Tibial artery (tissue), 4 donors: ENCODE data around the gene MOB3C.

ENCODE experiments used
- DNase-seq, 2 donors: peaks; one replicate each; pipeline ENCODE4 v3.0.0-alpha.2; 2019
- H3K27ac ChIP-seq, 2 donors: fragments of 200-600 bp; sonication (generic) in 1 of 2; 1 replicate in 1 of 2; 2 replicates in 1 of 2; pipeline ENCODE4 v1.5.1; 2018 to 2019; ENCODE audit warnings: mild to moderate bottlenecking in 1 of 2
- H3K27me3 ChIP-seq, 2 donors: fragments of 200-600 bp; sonication (generic) in 1 of 2; one replicate each; pipeline versions ENCODE4 v1.5.1 to v1.6.0; 2016 to 2019
- H3K36me3 ChIP-seq, 3 donors: fragments of 200-600 bp; sonication (generic) in 2 of 3; one replicate each; pipeline ENCODE4 v1.5.1; 2016 to 2019; ENCODE audit warnings: mild to moderate bottlenecking in 2 of 3
- H3K4me1 ChIP-seq, 4 donors: fragments of 200-600 bp; sonication (generic) in 2 of 4; 1 replicate in 3 of 4; 2 replicates in 1 of 4; pipeline ENCODE4 v1.5.1; 2016 to 2019
- H3K4me3 ChIP-seq, 2 donors: fragments of 200-600 bp; sonication (generic) in 1 of 2; 1 replicate in 1 of 2; 2 replicates in 1 of 2; pipeline ENCODE4 v1.5.1; 2018 to 2019; ENCODE audit warnings: mild to moderate bottlenecking in 2 of 2
- H3K9me3 ChIP-seq, 3 donors: fragments of 200-600 bp; sonication (generic) in 1 of 3; one replicate each; pipeline ENCODE4 v1.5.1; 2016 to 2019
- CTCF ChIP-seq, 2 experiments: fragments of 200-600 bp in 1 of 2; fragments of 450-650 bp in 1 of 2; IDR thresholded peaks; one replicate each; pipeline ENCODE4 v1.5.1; 2017 to 2019; ENCODE audit warnings: antibody characterized with exemption in 2 of 2, mild to moderate bottlenecking in 1 of 2, moderate library complexity in 1 of 2
- intact Hi-C: fragments of 100-400 bp; cut with DNase I; formaldehyde crosslinking; loops from one replicate; pipeline ENCODE4 v1.15.0; 2023; ENCODE audit warnings: low total_unique reads

MOB3C gene

GRCh38 chr1:46583494-46583893 lies 33.1 kb downstream of the MOB3C start:
- Histone ChIP-seq H3K27me3 (no peaks in the 10 kb centered on the region), H3K9me3 (no peaks in the 10 kb centered on the region), H3K4me1 (no peaks in the 10 kb centered on the region), H3K36me3 (peaks cover 46 to 89% (median 66%) of the 10 kb centered on the region in 3 donors), H3K4me3 (no peak overlapping the region), H3K27ac (no peak overlapping the region)
- no peak for DNase-seq
- intact Hi-C loops: no loop called here
- TF ChIP-seq CTCF (IDR thresholded peaks at IDR 0.05): no peak

GRCh38 chr1:46582972-46583371 lies 33.6 kb downstream of the MOB3C start:
- TF ChIP-seq CTCF (IDR thresholded peaks at IDR 0.05): no peak
- H3K4me3 ChIP-seq: no peak overlapping the region
- H3K9me3 ChIP-seq: no peaks in the 10 kb centered on the region
- no peak overlapping the region for H3K27ac ChIP-seq
- intact Hi-C loops: no loop called here
- H3K27me3 ChIP-seq: no peaks in the 10 kb centered on the region
- no peaks in the 10 kb centered on the region for H3K4me1 ChIP-seq
- no peak for DNase-seq
- peaks cover 46 to 94% (median 70%) of the 10 kb centered on the region in 3 donors for H3K36me3 ChIP-seq

- TF ChIP-seq CTCF (IDR thresholded peaks at IDR 0.05): no peak
- Histone ChIP-seq H3K27ac (no peak overlapping the region), H3K4me3 (no peak overlapping the region), H3K9me3 (no peaks in the 10 kb centered on the region), H3K27me3 (no peaks in the 10 kb centered on the region), H3K4me1 (no peaks in the 10 kb centered on the region), H3K36me3 (peaks cover 43 to 94% (median 80%) of the 10 kb centered on the region in 3 donors)
- intact Hi-C loops: no loop called here
- DNase-seq: no peak
Measured at GRCh38 chr1:46581681-46582455, 34.7 kb downstream of the MOB3C start.

GRCh38 chr1:46580140-46580903 lies 36.3 kb downstream of the MOB3C start:
- H3K27ac ChIP-seq: no peak overlapping the region
- DNase-seq: no peak
- no peak for TF ChIP-seq CTCF (IDR thresholded peaks at IDR 0.05)
- intact Hi-C loops: no loop called here
- no peaks in the 10 kb centered on the region for H3K27me3 ChIP-seq
- no peak overlapping the region for H3K4me3 ChIP-seq
- H3K4me1 ChIP-seq: no peaks in the 10 kb centered on the region
- peaks cover 50 to 96% (median 80%) of the 10 kb centered on the region in 3 donors for H3K36me3 ChIP-seq
- no peaks in the 10 kb centered on the region for H3K9me3 ChIP-seq

GRCh38 chr1:46577671-46578070 lies 38.9 kb downstream of the MOB3C start:
- Histone ChIP-seq H3K27ac (no peak overlapping the region), H3K9me3 (no peaks in the 10 kb centered on the region), H3K4me1 (peaks cover 0 to 12% (median 0%) of the 10 kb centered on the region in 4 donors), H3K27me3 (no peaks in the 10 kb centered on the region), H3K4me3 (no peak overlapping the region), H3K36me3 (peaks cover 39 to 83% (median 70%) of the 10 kb centered on the region in 3 donors)
- intact Hi-C loops: no loop called here
- DNase-seq: no peak
- no peak for TF ChIP-seq CTCF (IDR thresholded peaks at IDR 0.05)
